KMS-11 (cell line): ENCODE measurements around the gene FAAP20.

Experiments
- H2AFZ ChIP-seq: fragments of 200-600 bp; sonication (generic); 2 replicates; pipeline ENCODE4 v1.6.1; 2016; ENCODE audit warnings: antibody characterized with exemption, mixed run types, low read depth
- H3K27ac ChIP-seq: fragments of 200-600 bp; sonication (generic); 2 replicates; pipeline ENCODE4 v1.6.1; 2016; ENCODE audit warnings: mild to moderate bottlenecking, mixed run types
- H3K27me3 ChIP-seq: fragments of 200-600 bp; sonication (generic); 2 replicates; pipeline ENCODE4 v1.6.1; 2017; ENCODE audit warnings: mild to moderate bottlenecking, low read depth, mixed run types, moderate library complexity; ENCODE audit not compliant: insufficient read depth
- H3K36me3 ChIP-seq: fragments of 200-600 bp; sonication (generic); 2 replicates; pipeline ENCODE4 v1.6.1; 2017; ENCODE audit warnings: mild to moderate bottlenecking, mixed run types; ENCODE audit not compliant: insufficient read depth
- H3K4me1 ChIP-seq: fragments of 200-600 bp; sonication (generic); 2 replicates; pipeline ENCODE4 v1.6.1; 2016; ENCODE audit warnings: mild to moderate bottlenecking, low read depth, mixed run types; ENCODE audit not compliant: poor library complexity, severe bottlenecking
- H3K4me2 ChIP-seq: fragments of 200-600 bp; sonication (generic); 2 replicates; pipeline ENCODE4 v1.7.0; 2016; ENCODE audit warnings: mild to moderate bottlenecking, mixed run types
- H3K4me3 ChIP-seq: fragments of 200-600 bp; sonication (generic); IDR thresholded peaks from 2 replicates; pipeline ENCODE4 v1.6.1; 2017; ENCODE audit warnings: low read depth, low read length, mixed read lengths; ENCODE audit not compliant: insufficient read depth
- H3K79me2 ChIP-seq: fragments of 200-600 bp; sonication (generic); 2 replicates; pipeline ENCODE4 v1.6.1; 2016; ENCODE audit warnings: low read depth, mixed run types; ENCODE audit not compliant: insufficient read depth
- H3K9ac ChIP-seq: fragments of 200-600 bp; sonication (generic); 2 replicates; pipeline ENCODE4 v1.6.1; 2016; ENCODE audit warnings: mild to moderate bottlenecking, mixed run types
- H4K20me1 ChIP-seq: fragments of 200-600 bp; sonication (generic); 2 replicates; pipeline ENCODE4 v1.6.1; 2016; ENCODE audit warnings: mild to moderate bottlenecking, mixed run types; ENCODE audit not compliant: insufficient read depth
- CTCF ChIP-seq: fragments of 200-600 bp; sonication (generic); conservative IDR thresholded peaks from 2 replicates; pipeline ENCODE4 v1.6.1; 2017; ENCODE audit warnings: low read depth, mild to moderate bottlenecking, antibody characterized with exemption, low read length, moderate library complexity, mixed read lengths

FAAP20 gene

GRCh38 chr1:2228157-2228594 lies 33.6 kb upstream of the FAAP20 start, which contains the start of gene SKI:
TSS of gene SKI (plus strand) at chr1:2228319. CDS start at chr1:2228767, 448 bp downstream.
- Histone ChIP-seq H3K27ac (no peak within 1 kb of the TSS), H3K36me3 (no peaks in the 10 kb centered on the region), H3K4me2 (no peak within 1 kb of the TSS), H3K79me2 (no peaks in the 10 kb centered on the region), H3K27me3 (peaks cover 44% of the 10 kb centered on the region; the same call in 1 of the 2 replicates), H3K9ac (peak within 1 kb of the TSS; percentile 35; the same call in 1 of the 2 replicates), H3K4me3 (no peak within 1 kb of the TSS), H3K4me1 (no peaks in the 10 kb centered on the region), H2AFZ (peak within 1 kb of the TSS; percentile 69; the same call in 1 of the 2 replicates), H4K20me1 (no peaks in the 10 kb centered on the region)
- TF ChIP-seq CTCF, result no peak

- Histone ChIP-seq H2AFZ (peak overlapping the region; percentile 69; the same call in 1 of the 2 replicates), H3K9ac (peak overlapping the region; percentile 35; the same call in 1 of the 2 replicates), H4K20me1 (no peaks in the 10 kb centered on the region), H3K4me2 (no peak overlapping the region), H3K4me1 (no peaks in the 10 kb centered on the region), H3K36me3 (no peaks in the 10 kb centered on the region), H3K4me3 (no peak overlapping the region), H3K27ac (no peak overlapping the region), H3K27me3 (peaks cover 46% of the 10 kb centered on the region; the same call in 1 of the 2 replicates), H3K79me2 (no peaks in the 10 kb centered on the region)
- no peak for TF ChIP-seq CTCF
Observed at GRCh38 chr1:2227346-2228156, 33.0 kb upstream of the FAAP20 start.

- no peak overlapping the region for H3K4me2 ChIP-seq
- H2AFZ ChIP-seq, result no peak overlapping the region
- H3K79me2 ChIP-seq, result no peaks in the 10 kb centered on the region
- no peaks in the 10 kb centered on the region for H3K36me3 ChIP-seq
- H3K27ac ChIP-seq, result no peak overlapping the region
- no peak overlapping the region; the same call in 1 of the 2 replicates for H3K9ac ChIP-seq
- no peak overlapping the region for H3K4me3 ChIP-seq
- no peak for TF ChIP-seq CTCF
- no peaks in the 10 kb centered on the region for H3K4me1 ChIP-seq
- H4K20me1 ChIP-seq, result no peaks in the 10 kb centered on the region
- peaks cover 42% of the 10 kb centered on the region; the same call in 1 of the 2 replicates for H3K27me3 ChIP-seq
Observed at GRCh38 chr1:2226525-2227345, 32.2 kb upstream of the FAAP20 start.

GRCh38 chr1:2224631-2225428 lies 30.3 kb upstream of the FAAP20 start:
- H3K4me3 ChIP-seq, result no peak overlapping the region
- no peak for TF ChIP-seq CTCF
- H3K9ac ChIP-seq, result no peak overlapping the region
- H2AFZ ChIP-seq, result no peak overlapping the region
- no peak overlapping the region for H3K27ac ChIP-seq
- H4K20me1 ChIP-seq, result no peaks in the 10 kb centered on the region
- H3K27me3 ChIP-seq, result peaks cover 48% of the 10 kb centered on the region; the same call in 1 of the 2 replicates
- no peaks in the 10 kb centered on the region for H3K4me1 ChIP-seq
- H3K36me3 ChIP-seq, result no peaks in the 10 kb centered on the region
- H3K79me2 ChIP-seq, result no peaks in the 10 kb centered on the region
- H3K4me2 ChIP-seq, result no peak overlapping the region
